Measurements from ENCODE around the gene TAS2R60. TPM values are rescaled to one million over a fixed set of nuclear protein-coding genes. Genes with fewer than 3 reads are reported as not detected.

Gene TAS2R60
- polyA plus RNA-seq, 3 donors: 0.35 TPM; not detected in 2

- intact Hi-C loops (cut with micrococcal nuclease): loop anchor here in 1 of 2 donors (10.0 kb wide), 1 partner anchor 91 kb away; the partner anchor contains the start of gene CLCN1
- no peak overlapping the region for H3K4me2 ChIP-seq (replicated peaks; ENCODE audit: extremely low read depth, low read length, poor library complexity, severe bottlenecking)
- no peak overlapping the region for H3K27ac ChIP-seq (ENCODE audit: low read depth in 1 of 2, low read length in 2 of 2)
- H3K27me3 ChIP-seq (ENCODE audit: control insufficient read depth in 2 of 2, insufficient read depth in 2 of 2, low read length in 2 of 2): no peaks in the 10 kb centered on the region
- peaks cover 30 to 32% of the 10 kb centered on the region in 2 donors for H3K4me1 ChIP-seq (ENCODE audit: control insufficient read depth in 1 of 2, insufficient read depth in 2 of 2, low read length in 2 of 2)
- peaks cover 0 to 3% (median 0%) of the 10 kb centered on the region in 3 donors for H3K27me3 Mint-ChIP-seq (ENCODE audit: low read depth in 3 of 3)
- WGBS (ENCODE audit: insufficient coverage): 89% methylated on average over 7 of the region's 9 CpGs
- peaks cover 6 to 7% of the 10 kb centered on the region in 2 donors for H3K36me3 Mint-ChIP-seq
- no peaks in the 10 kb centered on the region for H3K36me3 ChIP-seq (replicated peaks in 1 of 2; ENCODE audit: control insufficient read depth in 1 of 2, insufficient read depth in 2 of 2, low read length in 2 of 2)
- no peak for DNase-seq
- peaks cover 0 to 2% (median 0%) of the 10 kb centered on the region in 7 donors for H3K9me3 Mint-ChIP-seq
- H3K9me3 ChIP-seq (replicated peaks in 1 of 2; ENCODE audit: control insufficient read depth in 1 of 2, insufficient read depth in 1 of 2, low read length in 2 of 2): no peaks in the 10 kb centered on the region
- no peaks in the 10 kb centered on the region for H4K20me1 ChIP-seq (ENCODE audit: insufficient read depth, low read length)
- no peak overlapping the region for H2AFZ ChIP-seq (ENCODE audit: insufficient read depth, low read depth, low read length, poor library complexity, severe bottlenecking)
- H3K79me2 ChIP-seq (ENCODE audit: insufficient read depth, low read length): peaks cover 16% of the 10 kb centered on the region
- no peak overlapping the region for H3K9ac ChIP-seq (ENCODE audit: insufficient read depth, low read length, poor library complexity, severe bottlenecking)
- H3K4me3 Mint-ChIP-seq: no peak overlapping the region
- H3K27ac Mint-ChIP-seq: no peak overlapping the region
- peaks cover 35% of the 10 kb centered on the region for H3K4me1 Mint-ChIP-seq
- TF ChIP-seq, protein P1, sequence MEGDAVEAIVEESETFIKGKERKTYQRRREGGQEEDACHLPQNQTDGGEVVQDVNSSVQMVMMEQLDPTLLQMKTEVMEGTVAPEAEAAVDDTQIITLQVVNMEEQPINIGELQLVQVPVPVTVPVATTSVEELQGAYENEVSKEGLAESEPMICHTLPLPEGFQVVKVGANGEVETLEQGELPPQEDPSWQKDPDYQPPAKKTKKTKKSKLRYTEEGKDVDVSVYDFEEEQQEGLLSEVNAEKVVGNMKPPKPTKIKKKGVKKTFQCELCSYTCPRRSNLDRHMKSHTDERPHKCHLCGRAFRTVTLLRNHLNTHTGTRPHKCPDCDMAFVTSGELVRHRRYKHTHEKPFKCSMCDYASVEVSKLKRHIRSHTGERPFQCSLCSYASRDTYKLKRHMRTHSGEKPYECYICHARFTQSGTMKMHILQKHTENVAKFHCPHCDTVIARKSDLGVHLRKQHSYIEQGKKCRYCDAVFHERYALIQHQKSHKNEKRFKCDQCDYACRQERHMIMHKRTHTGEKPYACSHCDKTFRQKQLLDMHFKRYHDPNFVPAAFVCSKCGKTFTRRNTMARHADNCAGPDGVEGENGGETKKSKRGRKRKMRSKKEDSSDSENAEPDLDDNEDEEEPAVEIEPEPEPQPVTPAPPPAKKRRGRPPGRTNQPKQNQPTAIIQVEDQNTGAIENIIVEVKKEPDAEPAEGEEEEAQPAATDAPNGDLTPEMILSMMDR (IDR thresholded peaks at IDR 0.05): no peak
- no peak overlapping the region for H3K4me3 ChIP-seq (replicated peaks in 1 of 3; ENCODE audit: low read depth in 2 of 3, low read length in 3 of 3)
Measured at GRCh38 chr7:143405173-143406001, 37.9 kb upstream of the TAS2R60 start.

- H3K27ac Mint-ChIP-seq: no peak overlapping the region
- Histone ChIP-seq H3K4me3 (replicated peaks in 1 of 3; ENCODE audit: low read depth in 2 of 3, low read length in 3 of 3) (no peak overlapping the region), H4K20me1 (ENCODE audit: insufficient read depth, low read length) (no peaks in the 10 kb centered on the region), H3K27ac (ENCODE audit: low read depth in 1 of 2, low read length in 2 of 2) (no peak overlapping the region), H2AFZ (ENCODE audit: insufficient read depth, low read depth, low read length, poor library complexity, severe bottlenecking) (no peak overlapping the region), H3K9me3 (replicated peaks in 1 of 2; ENCODE audit: control insufficient read depth in 1 of 2, insufficient read depth in 1 of 2, low read length in 2 of 2) (no peaks in the 10 kb centered on the region), H3K4me1 (ENCODE audit: control insufficient read depth in 1 of 2, insufficient read depth in 2 of 2, low read length in 2 of 2) (peaks cover 36 to 38% of the 10 kb centered on the region in 2 donors), H3K79me2 (ENCODE audit: insufficient read depth, low read length) (peaks cover 16% of the 10 kb centered on the region), H3K4me2 (replicated peaks; ENCODE audit: extremely low read depth, low read length, poor library complexity, severe bottlenecking) (no peak overlapping the region), H3K27me3 (ENCODE audit: control insufficient read depth in 2 of 2, insufficient read depth in 2 of 2, low read length in 2 of 2) (no peaks in the 10 kb centered on the region), H3K36me3 (replicated peaks in 1 of 2; ENCODE audit: control insufficient read depth in 1 of 2, insufficient read depth in 2 of 2, low read length in 2 of 2) (no peaks in the 10 kb centered on the region), H3K9ac (ENCODE audit: insufficient read depth, low read length, poor library complexity, severe bottlenecking) (no peak overlapping the region)
- H3K9me3 Mint-ChIP-seq: peaks cover 0 to 2% (median 0%) of the 10 kb centered on the region in 7 donors
- intact Hi-C loops (cut with micrococcal nuclease): loop anchor here in 1 of 2 donors (10.0 kb wide), 1 partner anchor 91 kb away; the partner anchor contains the start of gene CLCN1
- no peak overlapping the region for H3K4me3 Mint-ChIP-seq
- H3K27me3 Mint-ChIP-seq (ENCODE audit: low read depth in 3 of 3): peaks cover 0 to 3% (median 0%) of the 10 kb centered on the region in 3 donors
- peaks cover 3 to 6% of the 10 kb centered on the region in 2 donors for H3K36me3 Mint-ChIP-seq
- no peak for DNase-seq
- TF ChIP-seq, protein P1 (IDR thresholded peaks at IDR 0.05): no peak
- H3K4me1 Mint-ChIP-seq: peaks cover 41% of the 10 kb centered on the region
- WGBS (ENCODE audit: insufficient coverage): no CpG with 5 or more reads among the region's 3 CpGs
Measured at GRCh38 chr7:143406002-143406357, 37.3 kb upstream of the TAS2R60 start.

All from CD14-positive monocyte (primary cell).